AG09309 (cell line): ENCODE data around the gene APBB3.

Source experiments
- DNase-seq: peaks from one replicate; pipeline ENCODE4 v3.0.0-alpha.2; 2010; ENCODE audit warnings: low read depth
- H3K4me3 ChIP-seq: 2 replicates; pipeline ENCODE4 v1.5.1; 2011; ENCODE audit warnings: mild to moderate bottlenecking, low read depth, low read length, moderate library complexity; ENCODE audit not compliant: control insufficient read depth
- TF ChIP-seq, protein P1 (sequence below): IDR thresholded peaks from 2 replicates; pipeline ENCODE4 v1.5.1; 2011; ENCODE audit warnings: mild to moderate bottlenecking, low read depth, low read length, inconsistent platforms; ENCODE audit not compliant: insufficient read depth, control insufficient read depth; ENCODE audit errors: missing control alignments

Gene APBB3, protein sequence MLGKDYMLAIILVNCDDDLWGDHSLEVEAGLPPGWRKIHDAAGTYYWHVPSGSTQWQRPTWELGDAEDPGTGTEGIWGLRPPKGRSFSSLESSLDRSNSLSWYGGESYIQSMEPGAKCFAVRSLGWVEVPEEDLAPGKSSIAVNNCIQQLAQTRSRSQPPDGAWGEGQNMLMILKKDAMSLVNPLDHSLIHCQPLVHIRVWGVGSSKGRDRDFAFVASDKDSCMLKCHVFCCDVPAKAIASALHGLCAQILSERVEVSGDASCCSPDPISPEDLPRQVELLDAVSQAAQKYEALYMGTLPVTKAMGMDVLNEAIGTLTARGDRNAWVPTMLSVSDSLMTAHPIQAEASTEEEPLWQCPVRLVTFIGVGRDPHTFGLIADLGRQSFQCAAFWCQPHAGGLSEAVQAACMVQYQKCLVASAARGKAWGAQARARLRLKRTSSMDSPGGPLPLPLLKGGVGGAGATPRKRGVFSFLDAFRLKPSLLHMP

DNA sequence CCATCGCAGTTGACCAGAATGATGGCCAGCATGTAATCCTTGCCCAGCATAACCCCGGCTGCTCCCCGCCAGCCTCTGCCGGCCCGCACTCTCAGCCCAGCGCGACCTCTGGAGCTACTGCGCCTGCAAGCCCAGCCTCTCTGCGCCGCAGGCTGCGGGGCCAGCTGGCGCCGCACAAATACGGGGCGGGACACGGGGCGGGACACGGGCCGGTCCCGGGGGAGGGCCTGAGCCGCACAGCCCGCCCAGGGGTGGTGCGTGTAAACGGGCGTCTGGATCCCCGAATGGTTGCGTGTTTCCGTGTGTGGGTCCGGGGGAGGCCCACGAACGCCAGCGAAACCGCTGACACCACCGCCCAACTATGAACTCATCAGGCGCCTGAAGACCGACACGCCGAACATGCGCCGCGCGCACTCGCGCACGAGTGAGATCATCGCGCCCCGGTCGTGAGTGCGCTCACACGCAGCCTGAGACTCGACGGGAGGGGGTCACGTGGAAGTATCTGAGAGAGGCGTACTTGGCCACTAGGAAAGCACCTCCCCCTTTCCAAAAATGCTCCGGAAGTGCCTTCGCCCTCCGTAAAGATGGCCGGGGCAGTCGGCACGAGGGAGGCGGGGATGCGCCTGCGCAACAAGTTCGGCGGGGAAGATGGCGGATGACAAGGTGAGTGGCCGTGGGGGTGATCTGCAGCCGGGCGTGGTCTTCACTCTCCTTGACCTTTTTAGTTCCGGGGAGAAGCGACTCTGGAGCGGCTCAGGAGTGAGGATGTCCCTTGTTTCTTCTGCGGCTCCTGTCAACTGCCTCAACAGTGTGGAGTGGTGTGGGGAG lies at the start of gene APBB3, which contains the start of gene SLC35A4:
APBB3 (minus strand) TSS at position 403 of the 828 bp plus-strand sequence; CDS start at position 50, 353 bp downstream.
SLC35A4 (plus strand) TSS at position 633 of the 828 bp plus-strand sequence. CDS start 2,342 bp downstream, outside the sequence.
- peak; percentile 97 for DNase-seq
- H3K4me3 ChIP-seq: peak within 1 kb of the TSS; percentile 78
- TF ChIP-seq, protein P1, sequence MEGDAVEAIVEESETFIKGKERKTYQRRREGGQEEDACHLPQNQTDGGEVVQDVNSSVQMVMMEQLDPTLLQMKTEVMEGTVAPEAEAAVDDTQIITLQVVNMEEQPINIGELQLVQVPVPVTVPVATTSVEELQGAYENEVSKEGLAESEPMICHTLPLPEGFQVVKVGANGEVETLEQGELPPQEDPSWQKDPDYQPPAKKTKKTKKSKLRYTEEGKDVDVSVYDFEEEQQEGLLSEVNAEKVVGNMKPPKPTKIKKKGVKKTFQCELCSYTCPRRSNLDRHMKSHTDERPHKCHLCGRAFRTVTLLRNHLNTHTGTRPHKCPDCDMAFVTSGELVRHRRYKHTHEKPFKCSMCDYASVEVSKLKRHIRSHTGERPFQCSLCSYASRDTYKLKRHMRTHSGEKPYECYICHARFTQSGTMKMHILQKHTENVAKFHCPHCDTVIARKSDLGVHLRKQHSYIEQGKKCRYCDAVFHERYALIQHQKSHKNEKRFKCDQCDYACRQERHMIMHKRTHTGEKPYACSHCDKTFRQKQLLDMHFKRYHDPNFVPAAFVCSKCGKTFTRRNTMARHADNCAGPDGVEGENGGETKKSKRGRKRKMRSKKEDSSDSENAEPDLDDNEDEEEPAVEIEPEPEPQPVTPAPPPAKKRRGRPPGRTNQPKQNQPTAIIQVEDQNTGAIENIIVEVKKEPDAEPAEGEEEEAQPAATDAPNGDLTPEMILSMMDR: no peak

DNA sequence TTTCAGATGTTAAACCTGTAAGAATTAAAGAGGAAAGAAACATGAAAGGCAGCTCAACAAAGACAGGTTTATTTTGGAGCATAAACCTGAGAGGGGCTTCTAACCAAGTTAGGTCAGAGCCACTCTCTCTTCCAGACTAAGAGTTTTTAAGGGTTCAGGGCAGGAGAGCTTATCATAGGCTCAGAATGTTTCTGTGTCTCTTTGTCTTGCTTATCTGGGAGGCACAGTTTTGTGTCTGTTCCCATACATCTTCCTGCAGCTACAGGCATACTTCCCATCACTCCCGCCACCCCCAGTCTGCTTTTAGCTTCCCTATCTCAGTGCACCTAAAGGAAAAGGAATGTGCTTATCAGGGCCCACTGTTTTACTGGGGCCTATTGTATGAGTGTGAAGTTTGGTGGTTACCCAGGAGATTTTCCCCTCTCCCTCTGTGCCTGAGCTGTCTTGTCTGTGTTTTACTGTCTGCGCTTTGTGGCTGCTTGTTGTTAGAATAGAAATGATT lies 46.7 kb upstream of the APBB3 start:
- DNase-seq: no peak
- TF ChIP-seq, protein P1: no peak
- H3K4me3 ChIP-seq: no peak overlapping the region

DNA sequence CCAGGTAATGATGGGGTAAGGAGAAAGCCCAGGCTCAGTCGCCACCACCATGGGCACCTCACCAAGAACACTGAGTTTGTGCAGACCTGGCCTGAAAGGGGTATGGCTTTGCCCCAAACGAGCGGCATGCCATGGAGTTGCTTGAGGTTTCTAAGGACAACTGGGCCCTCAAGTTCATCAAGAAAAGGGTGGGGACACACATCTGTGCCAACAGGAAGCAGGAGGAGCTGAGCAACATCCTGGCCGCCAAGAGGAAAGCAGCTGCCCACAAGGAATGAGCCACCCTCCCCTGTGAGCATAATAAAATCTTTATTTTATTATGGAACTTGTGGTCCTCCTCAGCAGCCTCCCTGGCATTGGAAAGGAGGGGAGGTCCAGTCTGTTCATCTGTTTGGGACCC lies 44.7 kb upstream of the APBB3 start:
- no peak for DNase-seq
- TF ChIP-seq, protein P1: no peak

DNA sequence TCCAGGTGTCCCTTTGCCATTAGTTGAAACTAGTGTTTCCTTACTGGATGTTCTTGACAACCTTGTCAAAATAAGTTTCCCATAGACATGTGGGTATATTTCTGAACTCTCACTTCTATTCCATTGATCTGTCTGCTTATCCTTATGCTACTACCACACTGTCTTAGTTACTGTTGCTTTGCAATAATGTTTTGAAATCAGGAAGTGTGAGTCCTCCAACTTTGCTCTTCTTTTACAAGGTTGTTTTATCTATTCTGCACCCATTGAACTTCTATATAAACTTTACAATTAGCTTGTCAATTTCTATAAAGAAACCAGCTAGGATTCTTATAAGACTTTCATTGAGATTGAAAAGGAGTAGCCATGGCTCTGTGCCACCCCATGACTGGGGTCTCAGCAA lies 44.3 kb upstream of the APBB3 start:
- DNase-seq: no peak
- H3K4me3 ChIP-seq: no peak overlapping the region
- TF ChIP-seq, protein P1: no peak

More for the DNA sequence above, 44.7 kb upstream of the APBB3 start:
- no peak overlapping the region for H3K4me3 ChIP-seq

DNA sequence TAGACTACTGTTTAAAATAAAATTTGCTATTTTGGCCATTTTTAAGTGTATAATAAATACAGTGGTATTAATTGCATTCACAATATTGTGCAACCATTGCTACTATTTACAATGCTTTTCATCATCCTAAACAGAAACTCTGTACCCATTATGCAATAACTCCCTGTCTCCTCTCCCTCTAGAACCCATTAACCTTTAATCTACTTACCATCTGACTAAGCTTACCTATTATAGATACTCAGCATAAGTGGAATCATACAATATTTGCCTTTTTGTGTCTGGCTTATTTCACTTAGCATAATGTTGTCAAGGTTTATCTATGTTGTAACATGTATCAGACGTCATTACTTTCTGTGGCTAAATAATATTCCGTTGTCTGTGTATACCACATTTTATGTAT lies 42.6 kb upstream of the APBB3 start:
- no peak overlapping the region for H3K4me3 ChIP-seq
- DNase-seq: no peak
- TF ChIP-seq, protein P1: no peak

DNA sequence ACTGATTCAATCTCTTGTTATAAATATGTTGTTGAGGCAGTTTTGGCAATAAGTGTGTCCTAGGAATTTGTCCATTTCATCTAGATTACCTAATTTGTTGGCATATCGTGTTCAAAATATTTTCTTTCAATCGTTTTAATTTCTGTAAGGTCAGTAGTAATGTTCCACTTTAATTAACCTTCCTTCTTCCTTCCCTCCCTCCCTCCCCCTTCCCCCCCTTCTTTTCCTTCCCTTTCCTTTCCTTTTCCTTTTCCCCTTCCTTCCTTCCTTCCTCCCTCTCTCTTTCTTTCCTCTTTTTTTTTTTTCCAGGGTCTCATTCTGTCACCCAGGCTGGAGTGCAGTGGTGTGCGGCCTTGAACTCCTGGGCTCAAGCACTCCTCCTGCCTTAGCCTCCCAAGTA lies 41.5 kb upstream of the APBB3 start:
- TF ChIP-seq, protein P1: no peak
- DNase-seq: no peak
- H3K4me3 ChIP-seq: no peak overlapping the region
